GM21390 (cell line): Measurements from ENCODE around the gene TOX2.

Source experiments
- ATAC-seq: cut with Tn5 transposase; IDR thresholded peaks from one replicate; pipeline ENCODE4 v1.9.1; 2021; ENCODE audit not compliant: unreplicated experiment

TOX2 gene

GRCh38 chr20:43994486-43995100 lies 79.9 kb downstream of the TOX2 start:
- ATAC-seq: no peak

- no peak for ATAC-seq
These were observed 81.0 kb downstream of the TOX2 start for GRCh38 chr20:43995645-43996044.

GRCh38 chr20:43996240-43996930 lies 81.7 kb downstream of the TOX2 start:
- ATAC-seq: no peak

GRCh38 chr20:43999848-44000247 lies 85.2 kb downstream of the TOX2 start:
- ATAC-seq: no peak

GRCh38 chr20:44001667-44002596 lies 87.3 kb downstream of the TOX2 start:
- no peak for ATAC-seq

- ATAC-seq: no peak
These were observed 88.2 kb downstream of the TOX2 start for GRCh38 chr20:44002861-44003260.

GRCh38 chr20:44003609-44004008 lies 89.0 kb downstream of the TOX2 start:
- ATAC-seq: no peak

GRCh38 chr20:44004306-44004915 lies 89.8 kb downstream of the TOX2 start:
- no peak for ATAC-seq

- no peak for ATAC-seq
These were observed 91.0 kb downstream of the TOX2 start for GRCh38 chr20:44005661-44006060.

- ATAC-seq: no peak
These were observed 91.5 kb downstream of the TOX2 start for GRCh38 chr20:44006126-44006525.

GRCh38 chr20:44006578-44006977 lies 91.9 kb downstream of the TOX2 start:
- ATAC-seq: no peak

- ATAC-seq: no peak
These were observed 94.4 kb downstream of the TOX2 start for GRCh38 chr20:44008806-44009678.

GRCh38 chr20:44009679-44009992 lies 95.0 kb downstream of the TOX2 start:
- no peak for ATAC-seq

- no peak for ATAC-seq
These were observed 95.6 kb downstream of the TOX2 start for GRCh38 chr20:44010162-44010704.

- no peak for ATAC-seq
These were observed 96.7 kb downstream of the TOX2 start for GRCh38 chr20:44011251-44011940.

- ATAC-seq: no peak
These were observed 98.0 kb downstream of the TOX2 start for GRCh38 chr20:44012466-44013226.

- no peak for ATAC-seq
These were observed 100.4 kb downstream of the TOX2 start for GRCh38 chr20:44014807-44015732.

GRCh38 chr20:44015733-44016103 lies 101.1 kb downstream of the TOX2 start:
- no peak for ATAC-seq
